Measurements from ENCODE around the gene THSD4.
A peak's percentile ranks its signal among the peaks of the same experiment; 100 is the strongest.

Gene THSD4

DNA sequence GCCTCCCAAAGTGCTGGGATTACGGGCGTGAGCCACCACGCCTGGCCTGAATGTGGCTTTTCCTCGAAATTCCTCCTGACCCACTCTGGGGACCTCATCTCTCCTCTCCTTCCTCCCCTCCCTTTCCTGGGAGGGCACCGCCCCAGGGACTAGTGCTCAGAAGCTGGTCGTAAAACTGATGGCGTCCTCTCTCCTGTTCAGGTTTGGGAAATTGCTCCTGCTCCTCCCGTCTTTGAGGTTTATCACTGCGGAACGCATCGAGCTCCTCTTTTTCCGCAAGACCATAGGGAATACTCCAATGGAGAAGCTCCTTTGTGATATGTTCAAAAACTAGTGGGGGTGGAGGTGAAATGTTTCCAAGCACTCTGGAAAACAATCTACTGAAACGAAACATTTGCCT lies 702.1 kb downstream of the THSD4 start:
- Histone ChIP-seq H3K36me3 (ENCODE audit: control insufficient read depth, insufficient read depth, low read length, severe bottlenecking) (peaks cover 13% of the 10 kb centered on the region), H3K27me3 (replicated peaks; ENCODE audit: control insufficient read depth, insufficient read depth, low read length) (no peaks in the 10 kb centered on the region), H3K9ac (ENCODE audit: low read length) (no peak overlapping the region), H3K4me1 (ENCODE audit: control insufficient read depth, insufficient read depth, low read length) (no peaks in the 10 kb centered on the region), H3K9me3 (ENCODE audit: control insufficient read depth, low read length) (peaks cover 39% of the 10 kb centered on the region), H3K4me3 (ENCODE audit: low read length) (no peak overlapping the region)
- no peak for DNase-seq (ENCODE audit: low read depth)

DNA sequence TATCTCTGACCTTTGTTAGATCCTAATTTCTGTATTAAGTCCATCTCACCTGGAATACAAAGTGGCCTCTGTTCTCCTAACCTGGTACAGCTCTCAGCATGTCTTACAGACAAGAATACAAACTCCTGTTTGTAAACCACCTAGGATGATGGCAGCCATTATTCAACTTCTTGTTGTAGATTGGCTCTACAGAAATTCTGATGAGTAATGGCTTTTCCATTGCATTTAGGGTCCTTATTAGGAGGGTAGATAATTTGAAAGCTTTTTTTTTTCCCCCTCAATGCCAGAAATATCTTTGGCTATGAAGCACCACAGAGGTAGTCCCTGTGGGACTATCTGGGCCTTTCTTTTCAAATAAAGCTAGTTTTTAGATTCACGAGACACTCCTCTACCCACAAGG lies 704.9 kb downstream of the THSD4 start:
- no peaks in the 10 kb centered on the region for H3K27me3 ChIP-seq (replicated peaks; ENCODE audit: control insufficient read depth, insufficient read depth, low read length)
- no peak overlapping the region for H3K4me3 ChIP-seq (ENCODE audit: low read length)
- peaks cover 59% of the 10 kb centered on the region for H3K9me3 ChIP-seq (ENCODE audit: control insufficient read depth, low read length)
- H3K4me1 ChIP-seq (ENCODE audit: control insufficient read depth, insufficient read depth, low read length) = no peaks in the 10 kb centered on the region
- no peak overlapping the region for H3K9ac ChIP-seq (ENCODE audit: low read length)
- DNase-seq (ENCODE audit: low read depth) = no peak
- H3K36me3 ChIP-seq (ENCODE audit: control insufficient read depth, insufficient read depth, low read length, severe bottlenecking) = peaks cover 34% of the 10 kb centered on the region

DNA sequence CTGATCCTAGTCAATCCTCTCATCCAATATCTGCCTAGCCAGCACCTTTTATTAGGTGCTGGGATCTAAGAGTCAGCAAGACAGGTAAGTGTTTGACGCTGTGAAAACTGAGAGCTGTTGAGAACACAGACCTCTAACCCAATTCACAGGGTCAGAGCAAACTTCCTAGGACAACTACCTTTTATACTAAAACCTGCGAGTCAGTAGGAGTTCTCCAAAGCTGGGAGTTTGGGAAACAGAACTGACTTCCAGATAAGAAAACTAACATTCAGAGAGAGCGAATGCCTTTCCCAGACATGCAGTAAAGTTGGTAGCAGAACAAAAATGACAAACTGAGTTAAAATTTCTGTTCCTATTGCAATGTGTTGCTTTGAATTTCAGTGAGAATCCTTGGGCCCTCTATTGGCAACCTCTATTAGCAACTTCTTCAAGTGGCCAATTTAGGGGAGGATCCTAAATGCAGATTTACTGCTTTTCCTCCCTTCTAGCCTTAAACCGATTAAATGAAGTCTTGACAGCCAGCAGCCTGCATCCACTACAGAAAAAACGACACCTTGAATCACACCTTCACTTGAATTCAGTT lies 706.4 kb downstream of the THSD4 start:
- no peak overlapping the region for H3K9ac ChIP-seq (ENCODE audit: low read length)
- no peaks in the 10 kb centered on the region for H3K4me1 ChIP-seq (ENCODE audit: control insufficient read depth, insufficient read depth, low read length)
- peaks cover 59% of the 10 kb centered on the region for H3K9me3 ChIP-seq (ENCODE audit: control insufficient read depth, low read length)
- H3K36me3 ChIP-seq (ENCODE audit: control insufficient read depth, insufficient read depth, low read length, severe bottlenecking) = peaks cover 48% of the 10 kb centered on the region
- peak overlapping the region; percentile 28 for H3K4me3 ChIP-seq (ENCODE audit: low read length)
- no peaks in the 10 kb centered on the region for H3K27me3 ChIP-seq (replicated peaks; ENCODE audit: control insufficient read depth, insufficient read depth, low read length)
- DNase-seq (ENCODE audit: low read depth) = no peak

DNA sequence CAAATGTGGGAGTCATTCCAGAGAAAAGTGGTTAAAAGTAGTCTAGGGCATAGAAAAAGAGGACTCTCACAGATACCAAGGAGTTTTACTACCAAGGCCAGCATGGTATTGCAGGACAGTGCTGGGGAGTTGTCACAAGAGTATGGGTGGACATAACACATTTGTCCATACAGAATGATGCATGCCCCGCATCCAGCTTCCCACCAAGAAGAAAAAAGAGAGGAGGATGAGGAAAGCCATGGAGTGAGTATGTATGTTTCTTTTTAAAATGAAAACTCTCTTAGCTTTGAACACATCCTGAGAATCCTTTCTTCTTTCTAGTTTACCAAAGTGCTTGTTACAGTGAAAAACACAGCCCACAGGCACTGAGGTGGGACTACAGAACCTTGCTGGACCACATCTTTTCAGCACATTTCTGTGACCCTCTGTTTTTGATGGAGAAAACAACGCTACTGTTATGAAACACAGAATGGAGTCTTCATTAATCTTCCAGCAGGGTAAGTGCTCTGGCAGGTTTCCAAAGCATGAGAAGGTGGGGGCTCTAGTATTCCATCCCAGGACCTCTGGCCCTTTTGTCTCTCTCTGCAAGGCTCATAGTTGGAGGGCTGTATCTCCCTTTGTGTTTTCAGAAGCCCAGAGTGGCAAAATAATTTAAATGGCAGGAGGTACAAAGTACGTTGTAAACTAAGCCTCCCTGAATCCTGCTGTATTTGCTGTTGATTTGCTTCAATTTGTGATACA lies 707.8 kb downstream of the THSD4 start:
- no peaks in the 10 kb centered on the region for H3K27me3 ChIP-seq (replicated peaks; ENCODE audit: control insufficient read depth, insufficient read depth, low read length)
- H3K36me3 ChIP-seq (ENCODE audit: control insufficient read depth, insufficient read depth, low read length, severe bottlenecking) = peaks cover 62% of the 10 kb centered on the region
- no peak for DNase-seq (ENCODE audit: low read depth)

DNA sequence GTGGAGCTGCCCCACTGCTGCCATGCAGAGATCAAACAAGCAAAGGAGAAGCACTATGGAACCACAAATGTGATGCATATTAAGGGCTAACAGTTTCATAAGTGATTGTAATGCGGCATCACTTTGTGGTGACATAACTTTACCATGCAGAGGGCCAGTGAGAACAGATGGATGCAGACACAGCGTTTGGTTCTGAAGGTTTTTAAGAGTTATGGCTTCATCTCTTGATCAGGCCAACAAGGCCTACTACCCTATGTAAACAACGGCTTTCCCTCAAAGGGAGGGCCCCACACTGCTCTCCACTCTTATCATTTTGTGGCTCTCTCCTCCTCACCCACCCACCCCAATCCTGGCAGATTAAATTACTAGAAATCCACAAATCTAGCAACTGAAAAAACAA lies 708.5 kb downstream of the THSD4 start:
- Histone ChIP-seq H3K27me3 (replicated peaks; ENCODE audit: control insufficient read depth, insufficient read depth, low read length) (no peaks in the 10 kb centered on the region), H3K4me3 (ENCODE audit: low read length) (no peak overlapping the region), H3K36me3 (ENCODE audit: control insufficient read depth, insufficient read depth, low read length, severe bottlenecking) (peaks cover 65% of the 10 kb centered on the region), H3K9me3 (ENCODE audit: control insufficient read depth, low read length) (peaks cover 53% of the 10 kb centered on the region), H3K4me1 (ENCODE audit: control insufficient read depth, insufficient read depth, low read length) (no peaks in the 10 kb centered on the region), H3K9ac (ENCODE audit: low read length) (no peak overlapping the region)
- no peak for DNase-seq (ENCODE audit: low read depth)

More for the DNA sequence above, 707.8 kb downstream of the THSD4 start:
- H3K4me1 ChIP-seq (ENCODE audit: control insufficient read depth, insufficient read depth, low read length) = no peaks in the 10 kb centered on the region
- H3K9me3 ChIP-seq (ENCODE audit: control insufficient read depth, low read length) = peaks cover 59% of the 10 kb centered on the region
- H3K9ac ChIP-seq (ENCODE audit: low read length) = no peak overlapping the region
- peak overlapping the region; percentile 42 for H3K4me3 ChIP-seq (ENCODE audit: low read length)

DNA sequence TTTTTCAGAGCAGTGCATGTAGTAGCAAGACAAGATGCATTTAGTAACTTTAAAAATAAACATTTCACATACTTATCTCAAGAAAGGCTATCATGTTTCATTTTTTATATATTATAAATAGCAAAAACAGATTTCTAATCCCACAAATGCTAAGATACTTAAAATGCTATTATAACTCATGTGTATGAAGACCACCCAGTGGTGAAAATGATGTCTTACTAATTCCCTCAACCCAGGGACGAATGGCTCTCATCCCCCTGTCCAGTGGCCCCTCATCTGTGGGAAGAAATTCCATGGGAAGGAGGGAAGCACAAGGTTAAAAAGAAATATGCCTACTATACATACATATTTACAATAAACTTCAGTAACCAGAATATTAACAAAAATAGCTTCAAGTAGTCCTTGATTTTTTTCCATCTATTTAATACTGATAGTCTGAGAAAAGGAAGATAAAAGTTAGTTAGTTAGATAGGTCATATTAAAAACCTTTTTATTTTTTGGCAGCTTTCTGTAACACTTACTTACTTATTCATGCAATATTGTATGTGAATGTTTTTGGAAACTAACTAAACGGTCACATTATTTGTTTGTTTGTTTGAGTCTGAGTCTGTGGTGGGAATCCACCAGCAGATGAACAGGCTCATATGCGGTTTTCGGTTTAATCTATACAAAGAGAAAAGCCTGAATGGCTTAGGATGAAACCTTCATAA lies 709.9 kb downstream of the THSD4 start:
- no peaks in the 10 kb centered on the region for H3K27me3 ChIP-seq (replicated peaks; ENCODE audit: control insufficient read depth, insufficient read depth, low read length)
- no peak overlapping the region for H3K9ac ChIP-seq (ENCODE audit: low read length)

DNA sequence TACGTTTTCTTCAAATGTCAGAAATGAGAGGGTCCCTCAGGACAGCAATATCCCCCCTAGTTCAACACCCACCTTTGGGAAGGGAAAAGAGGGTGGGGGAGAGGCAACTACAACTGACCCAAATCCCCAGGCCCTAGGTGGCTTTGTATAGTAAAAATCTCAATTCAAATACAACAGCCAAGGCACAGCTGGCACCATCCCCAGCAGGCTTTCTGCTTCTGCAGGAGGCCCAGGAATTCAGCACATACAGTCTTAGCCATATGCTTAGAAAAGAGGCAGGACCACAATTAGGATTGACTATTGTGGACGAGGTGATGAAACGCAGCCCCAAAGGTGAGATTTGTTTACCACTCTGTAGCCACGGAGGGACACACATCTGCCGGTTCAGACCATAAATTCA lies 710.9 kb downstream of the THSD4 start:
- Histone ChIP-seq H3K4me3 (ENCODE audit: low read length) (no peak overlapping the region), H3K9me3 (ENCODE audit: control insufficient read depth, low read length) (peaks cover 32% of the 10 kb centered on the region), H3K27me3 (replicated peaks; ENCODE audit: control insufficient read depth, insufficient read depth, low read length) (no peaks in the 10 kb centered on the region), H3K36me3 (ENCODE audit: control insufficient read depth, insufficient read depth, low read length, severe bottlenecking) (peaks cover 78% of the 10 kb centered on the region), H3K9ac (ENCODE audit: low read length) (no peak overlapping the region), H3K4me1 (ENCODE audit: control insufficient read depth, insufficient read depth, low read length) (no peaks in the 10 kb centered on the region)
- no peak for DNase-seq (ENCODE audit: low read depth)

More for the DNA sequence above, 709.9 kb downstream of the THSD4 start:
- Histone ChIP-seq H3K4me1 (ENCODE audit: control insufficient read depth, insufficient read depth, low read length) (no peaks in the 10 kb centered on the region), H3K9me3 (ENCODE audit: control insufficient read depth, low read length) (peaks cover 40% of the 10 kb centered on the region), H3K4me3 (ENCODE audit: low read length) (no peak overlapping the region), H3K36me3 (ENCODE audit: control insufficient read depth, insufficient read depth, low read length, severe bottlenecking) (peaks cover 79% of the 10 kb centered on the region)
- DNase-seq (ENCODE audit: low read depth) = no peak

DNA sequence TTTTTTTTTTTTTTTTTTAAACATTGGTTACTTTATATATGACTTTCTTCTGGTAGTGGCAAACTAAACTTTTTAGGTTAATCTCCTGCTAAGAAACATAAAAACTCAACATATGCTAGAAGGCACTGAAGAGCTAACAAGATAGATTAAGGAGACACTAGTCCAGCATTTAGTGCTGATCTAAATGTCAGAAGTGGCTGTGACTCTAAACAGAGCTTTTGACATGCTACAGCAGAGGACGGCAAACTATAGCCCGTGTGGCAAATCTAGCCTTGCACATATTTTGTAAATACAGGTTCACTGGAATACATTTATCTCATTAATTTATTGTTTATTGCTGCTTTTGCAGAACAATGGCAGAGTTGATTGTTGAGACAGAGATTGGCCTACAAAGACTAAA lies 715.7 kb downstream of the THSD4 start:
- no peak for DNase-seq (ENCODE audit: low read depth)
- H3K4me1 ChIP-seq (ENCODE audit: control insufficient read depth, insufficient read depth, low read length) = no peaks in the 10 kb centered on the region
- H3K27me3 ChIP-seq (replicated peaks; ENCODE audit: control insufficient read depth, insufficient read depth, low read length) = no peaks in the 10 kb centered on the region
- no peak overlapping the region for H3K9ac ChIP-seq (ENCODE audit: low read length)
- H3K4me3 ChIP-seq (ENCODE audit: low read length) = no peak overlapping the region
- peaks cover 38% of the 10 kb centered on the region for H3K36me3 ChIP-seq (ENCODE audit: control insufficient read depth, insufficient read depth, low read length, severe bottlenecking)
- no peaks in the 10 kb centered on the region for H3K9me3 ChIP-seq (ENCODE audit: control insufficient read depth, low read length)

Data from adipocyte (in vitro differentiated cells).